ENCODE results near the gene VCAN.

GRCh38 chr5:83453937-83454336, 17.6 kb upstream of the VCAN start:
- TF ChIP-seq CTCF (IDR thresholded peaks at IDR 0.05; ENCODE audit: low read depth, low read length, missing input control) (no peak), GABPA (IDR thresholded peaks at IDR 0.05 in 1 of 2, conservative IDR thresholded peaks at IDR 0.05 in 1 of 2) (no peak), RAD21 (IDR thresholded peaks at IDR 0.05) (no peak), ZBTB33 (IDR thresholded peaks at IDR 0.05) (no peak), JUND (IDR thresholded peaks at IDR 0.05) (no peak), YY1 (IDR thresholded peaks at IDR 0.05) (no peak), FOXA1 (IDR thresholded peaks at IDR 0.05) (no peak), RXRA (IDR thresholded peaks at IDR 0.05) (no peak), EGR1 (IDR thresholded peaks at IDR 0.05; ENCODE audit: low read depth in 2 of 2) (no peak), TAF1 (conservative IDR thresholded peaks at IDR 0.05) (no peak), FOXA2 (IDR thresholded peaks at IDR 0.05) (no peak)
- TF ChIP-seq, protein P1, sequence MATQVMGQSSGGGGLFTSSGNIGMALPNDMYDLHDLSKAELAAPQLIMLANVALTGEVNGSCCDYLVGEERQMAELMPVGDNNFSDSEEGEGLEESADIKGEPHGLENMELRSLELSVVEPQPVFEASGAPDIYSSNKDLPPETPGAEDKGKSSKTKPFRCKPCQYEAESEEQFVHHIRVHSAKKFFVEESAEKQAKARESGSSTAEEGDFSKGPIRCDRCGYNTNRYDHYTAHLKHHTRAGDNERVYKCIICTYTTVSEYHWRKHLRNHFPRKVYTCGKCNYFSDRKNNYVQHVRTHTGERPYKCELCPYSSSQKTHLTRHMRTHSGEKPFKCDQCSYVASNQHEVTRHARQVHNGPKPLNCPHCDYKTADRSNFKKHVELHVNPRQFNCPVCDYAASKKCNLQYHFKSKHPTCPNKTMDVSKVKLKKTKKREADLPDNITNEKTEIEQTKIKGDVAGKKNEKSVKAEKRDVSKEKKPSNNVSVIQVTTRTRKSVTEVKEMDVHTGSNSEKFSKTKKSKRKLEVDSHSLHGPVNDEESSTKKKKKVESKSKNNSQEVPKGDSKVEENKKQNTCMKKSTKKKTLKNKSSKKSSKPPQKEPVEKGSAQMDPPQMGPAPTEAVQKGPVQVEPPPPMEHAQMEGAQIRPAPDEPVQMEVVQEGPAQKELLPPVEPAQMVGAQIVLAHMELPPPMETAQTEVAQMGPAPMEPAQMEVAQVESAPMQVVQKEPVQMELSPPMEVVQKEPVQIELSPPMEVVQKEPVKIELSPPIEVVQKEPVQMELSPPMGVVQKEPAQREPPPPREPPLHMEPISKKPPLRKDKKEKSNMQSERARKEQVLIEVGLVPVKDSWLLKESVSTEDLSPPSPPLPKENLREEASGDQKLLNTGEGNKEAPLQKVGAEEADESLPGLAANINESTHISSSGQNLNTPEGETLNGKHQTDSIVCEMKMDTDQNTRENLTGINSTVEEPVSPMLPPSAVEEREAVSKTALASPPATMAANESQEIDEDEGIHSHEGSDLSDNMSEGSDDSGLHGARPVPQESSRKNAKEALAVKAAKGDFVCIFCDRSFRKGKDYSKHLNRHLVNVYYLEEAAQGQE (IDR thresholded peaks at IDR 0.05) = no peak
- TF ChIP-seq, protein P2, sequence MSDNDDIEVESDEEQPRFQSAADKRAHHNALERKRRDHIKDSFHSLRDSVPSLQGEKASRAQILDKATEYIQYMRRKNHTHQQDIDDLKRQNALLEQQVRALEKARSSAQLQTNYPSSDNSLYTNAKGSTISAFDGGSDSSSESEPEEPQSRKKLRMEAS (IDR thresholded peaks at IDR 0.05) = no peak
- TF ChIP-seq, protein P3, sequence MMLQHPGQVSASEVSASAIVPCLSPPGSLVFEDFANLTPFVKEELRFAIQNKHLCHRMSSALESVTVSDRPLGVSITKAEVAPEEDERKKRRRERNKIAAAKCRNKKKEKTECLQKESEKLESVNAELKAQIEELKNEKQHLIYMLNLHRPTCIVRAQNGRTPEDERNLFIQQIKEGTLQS (IDR thresholded peaks at IDR 0.05) = no peak

Data from liver (tissue), 3 donors.